GDM1 (cell line): Measurements from ENCODE around the gene MROH2A.

Experiments used
- DNase-seq: peaks from one replicate; lab custom pipeline; 2025; lab: John Stamatoyannopoulos, UW

Gene MROH2A

DNA sequence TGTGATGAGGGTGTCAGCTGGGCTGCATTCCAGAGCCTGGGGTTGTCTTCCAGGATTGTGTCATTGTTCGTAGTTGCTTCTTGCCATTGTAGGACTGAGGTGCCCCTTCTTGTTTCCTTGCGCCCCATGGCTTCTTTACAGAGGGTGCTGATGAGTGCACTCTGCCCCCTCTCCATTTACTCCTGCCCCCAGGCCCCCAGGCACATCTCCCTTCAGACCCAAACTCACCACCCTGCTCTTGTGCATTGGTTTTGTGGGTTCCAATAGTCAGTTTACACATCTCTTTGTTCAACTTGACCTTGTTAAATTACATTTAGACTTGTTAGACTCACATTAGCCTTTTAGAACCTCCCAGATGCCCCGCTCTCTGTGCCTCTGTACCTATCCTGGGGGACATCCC is 43.1 kb downstream of the MROH2A start:
- no peak for DNase-seq

DNA sequence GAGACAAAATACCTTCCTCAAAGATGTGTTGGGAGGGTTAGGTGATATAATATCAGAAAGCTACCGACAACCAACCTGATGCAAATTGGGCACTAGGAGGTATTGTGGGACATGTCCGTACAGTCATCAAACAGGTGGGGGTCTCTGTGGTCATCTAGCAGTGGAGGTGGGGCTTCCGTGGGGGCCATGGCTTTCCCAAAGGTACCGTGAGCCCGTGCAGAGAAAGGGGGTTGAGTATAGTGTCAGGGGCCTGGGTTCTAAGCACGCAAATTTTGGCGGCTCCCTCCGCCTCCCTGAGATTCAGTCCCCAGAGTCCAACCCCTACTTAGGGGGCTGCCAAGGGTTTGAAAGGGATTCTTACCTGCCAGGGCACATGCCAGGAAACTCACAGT is 43.6 kb downstream of the MROH2A start:
- no peak for DNase-seq

DNA sequence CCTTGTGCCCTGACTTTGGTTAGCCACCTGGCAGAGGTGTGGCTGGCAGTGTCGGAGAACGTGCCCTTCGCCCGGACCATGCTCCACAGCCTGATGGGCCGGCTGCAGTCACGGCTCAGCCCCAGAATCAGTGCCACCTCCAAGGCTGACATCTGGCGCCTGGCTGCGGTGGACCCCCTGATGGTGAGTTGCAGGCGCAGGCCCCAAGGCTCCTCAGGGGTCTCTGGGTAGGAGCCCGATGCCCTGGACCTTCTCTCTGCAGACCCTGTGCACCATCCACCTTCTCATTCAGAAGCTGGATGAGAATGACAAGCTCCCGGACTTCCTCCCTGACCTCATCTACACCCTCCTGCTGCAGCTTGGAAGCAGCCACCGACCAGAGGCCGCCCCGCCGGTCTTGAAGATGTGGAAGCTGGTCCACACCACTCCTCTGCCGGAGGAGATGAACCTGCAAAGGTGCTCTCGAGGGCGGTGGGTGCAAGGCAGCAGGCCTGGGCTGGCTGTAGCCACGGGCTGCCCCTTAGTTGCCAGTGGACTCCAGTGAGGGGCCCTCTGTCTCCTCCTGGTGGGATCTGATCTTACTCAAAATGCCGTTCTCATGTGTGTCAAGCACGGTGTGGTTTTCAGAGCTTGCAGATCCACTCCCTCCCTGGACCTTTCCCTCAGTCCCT is 44.1 kb downstream of the MROH2A start:
- no peak for DNase-seq

DNA sequence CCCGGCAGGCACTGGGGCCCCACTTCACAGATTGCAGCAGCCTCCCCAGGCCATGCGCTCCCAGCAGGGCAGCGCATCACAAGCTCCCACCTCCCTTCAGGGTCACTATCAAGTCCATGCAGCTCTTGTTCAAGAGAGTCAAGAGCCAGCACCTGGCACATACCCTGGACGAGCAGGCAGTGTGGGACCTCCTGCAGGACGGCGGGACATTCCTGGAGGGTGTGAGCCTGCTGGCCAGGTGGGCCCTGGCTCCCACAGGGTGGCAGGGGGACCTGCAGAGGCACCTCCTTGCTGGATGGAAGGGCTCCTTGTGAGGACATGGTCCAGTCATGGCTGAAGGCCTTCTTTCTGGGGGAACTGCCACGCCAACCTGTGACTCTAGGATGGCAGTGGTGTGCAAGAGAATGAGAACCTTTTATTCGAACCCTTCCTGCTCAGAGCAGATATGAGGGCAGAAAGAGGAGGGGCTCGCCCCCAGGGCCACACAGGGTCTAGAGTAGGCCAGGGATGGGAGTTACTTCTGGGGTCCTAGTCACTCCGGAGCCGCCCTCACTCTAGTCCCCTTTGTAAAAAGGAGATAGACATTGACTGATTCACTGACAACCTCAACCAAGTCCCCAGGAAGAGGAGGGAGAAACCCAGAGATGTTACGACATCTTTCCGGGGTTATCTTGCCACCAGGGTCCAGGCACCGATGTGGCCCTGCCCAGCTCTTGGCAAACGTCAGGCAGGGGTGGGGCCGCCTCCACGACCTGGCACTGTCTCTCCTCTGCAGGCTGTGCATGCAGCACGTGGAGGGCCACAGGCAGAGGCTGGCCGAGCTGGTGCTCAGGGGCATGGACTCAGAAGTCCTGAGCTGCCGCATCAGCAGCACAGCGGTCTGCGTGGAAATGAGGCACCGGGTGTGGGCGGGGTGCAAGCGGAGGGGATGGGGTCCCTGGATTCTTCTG is 44.9 kb downstream of the MROH2A start:
- no peak for DNase-seq

DNA sequence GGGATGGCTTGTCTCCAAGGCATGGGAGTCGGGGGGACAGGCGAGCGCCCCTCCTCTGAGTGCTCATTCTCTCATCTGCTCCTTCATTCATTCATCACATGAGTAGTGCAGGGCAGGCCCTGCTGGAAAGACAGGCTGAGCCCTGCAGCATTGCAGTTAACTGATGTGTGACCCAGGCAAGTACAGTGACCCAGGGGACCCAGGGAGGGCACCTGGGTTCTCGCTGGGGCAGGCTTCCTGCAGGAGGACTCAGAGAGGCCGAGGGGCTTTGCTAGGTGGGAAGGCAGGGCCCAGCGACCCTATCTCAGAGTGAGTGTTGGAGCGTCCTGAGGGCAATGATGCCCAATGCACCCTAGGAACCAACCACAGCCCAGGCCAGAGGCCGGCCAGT is 45.6 kb downstream of the MROH2A start:
- DNase-seq: no peak

DNA sequence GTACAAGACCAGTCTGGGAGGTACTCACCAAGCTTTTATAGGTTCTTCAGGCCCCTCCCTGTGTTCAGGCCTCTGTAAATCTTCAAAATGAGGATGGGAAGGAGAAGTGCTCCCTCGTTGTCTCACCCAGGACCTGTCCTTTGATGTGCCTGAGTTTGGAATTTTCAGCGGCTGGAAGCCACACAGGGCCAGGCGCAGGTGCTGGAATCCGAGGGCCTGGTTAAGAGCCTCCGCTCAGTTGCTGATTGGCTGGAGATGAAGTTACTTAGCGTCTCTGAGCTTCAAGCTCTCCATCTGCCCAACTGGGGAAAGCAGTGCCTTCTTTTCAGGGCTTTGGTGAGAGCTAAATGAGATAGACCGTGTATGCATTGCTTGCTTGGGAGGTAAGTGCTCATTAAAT is 46.2 kb downstream of the MROH2A start:
- no peak for DNase-seq

DNA sequence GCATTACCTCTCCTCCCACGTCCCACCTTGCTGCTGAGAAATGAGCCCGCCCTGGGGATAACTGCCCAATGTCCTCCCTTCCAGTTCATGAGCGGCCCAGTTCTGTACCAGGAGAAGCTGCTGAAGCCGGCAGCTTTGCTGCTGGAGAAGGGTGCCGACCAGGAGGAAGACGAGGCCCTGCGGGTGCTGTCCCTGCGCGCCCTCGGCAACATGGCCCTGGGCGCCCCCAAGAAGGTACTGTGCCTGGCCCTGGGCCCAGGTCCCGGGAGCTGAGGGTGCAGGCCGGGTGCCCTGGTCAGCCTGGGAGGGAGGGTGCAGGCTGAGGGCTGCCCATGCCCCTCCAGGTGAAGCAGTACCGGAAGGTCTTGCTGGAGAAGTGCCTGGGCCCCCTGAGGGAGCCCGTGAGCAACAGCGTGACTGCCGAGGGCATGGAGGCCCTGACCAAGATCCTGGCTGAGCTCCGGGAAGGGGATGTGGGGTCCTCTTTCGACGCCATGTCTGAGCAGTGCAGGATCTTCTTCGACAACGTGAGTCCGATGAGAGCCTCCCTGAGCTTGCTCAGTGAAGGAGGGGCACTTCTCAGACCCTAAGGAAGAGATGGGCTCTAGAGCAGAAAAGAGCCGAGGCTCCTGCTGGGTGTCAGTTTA is 50.5 kb downstream of the MROH2A start:
- DNase-seq: no peak

DNA sequence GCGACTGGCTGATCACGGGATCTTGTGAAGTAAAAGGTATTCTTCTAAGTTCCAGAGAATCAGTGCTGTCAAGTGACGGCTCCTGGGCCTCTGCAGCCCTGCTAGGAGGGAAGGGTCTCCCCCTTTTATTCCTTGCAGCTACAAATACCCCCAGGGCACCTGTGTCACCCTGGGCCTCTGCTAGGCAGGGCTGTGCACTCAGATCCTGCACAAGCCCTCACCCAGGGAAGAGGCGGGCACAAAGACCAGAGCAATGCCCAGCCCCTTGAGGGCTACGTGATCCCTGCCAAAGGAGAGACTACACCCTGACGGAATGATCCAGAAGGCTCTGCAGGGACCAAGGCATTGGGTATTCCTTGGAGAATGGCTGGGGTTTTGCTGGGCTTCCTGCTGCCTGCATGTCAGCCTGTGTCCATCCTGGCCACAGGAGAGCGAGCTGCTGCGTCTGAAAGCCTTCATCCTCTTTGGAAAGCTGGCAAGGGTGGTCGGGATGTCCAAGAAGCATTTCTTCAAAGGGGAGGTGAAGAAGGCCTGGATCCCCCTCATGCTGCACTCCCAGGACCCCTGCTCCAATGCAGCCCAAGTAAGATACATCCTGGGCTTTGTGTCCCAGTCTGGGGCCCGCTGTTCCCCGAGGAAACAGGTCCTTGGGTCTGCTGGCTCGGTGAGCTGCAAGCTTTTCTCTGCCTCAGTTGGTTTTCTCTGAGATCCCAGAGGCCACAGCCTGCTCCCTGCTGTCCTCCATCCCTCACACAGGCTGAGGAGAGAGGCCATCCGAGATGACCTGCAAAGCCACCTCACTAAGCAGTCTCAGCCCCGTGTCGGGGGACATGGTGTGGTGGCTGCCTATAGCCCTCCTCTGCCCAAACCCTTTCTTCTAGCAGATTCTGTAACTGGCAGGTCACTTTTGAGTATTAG is 51.3 kb downstream of the MROH2A start:
- DNase-seq: no peak

DNA sequence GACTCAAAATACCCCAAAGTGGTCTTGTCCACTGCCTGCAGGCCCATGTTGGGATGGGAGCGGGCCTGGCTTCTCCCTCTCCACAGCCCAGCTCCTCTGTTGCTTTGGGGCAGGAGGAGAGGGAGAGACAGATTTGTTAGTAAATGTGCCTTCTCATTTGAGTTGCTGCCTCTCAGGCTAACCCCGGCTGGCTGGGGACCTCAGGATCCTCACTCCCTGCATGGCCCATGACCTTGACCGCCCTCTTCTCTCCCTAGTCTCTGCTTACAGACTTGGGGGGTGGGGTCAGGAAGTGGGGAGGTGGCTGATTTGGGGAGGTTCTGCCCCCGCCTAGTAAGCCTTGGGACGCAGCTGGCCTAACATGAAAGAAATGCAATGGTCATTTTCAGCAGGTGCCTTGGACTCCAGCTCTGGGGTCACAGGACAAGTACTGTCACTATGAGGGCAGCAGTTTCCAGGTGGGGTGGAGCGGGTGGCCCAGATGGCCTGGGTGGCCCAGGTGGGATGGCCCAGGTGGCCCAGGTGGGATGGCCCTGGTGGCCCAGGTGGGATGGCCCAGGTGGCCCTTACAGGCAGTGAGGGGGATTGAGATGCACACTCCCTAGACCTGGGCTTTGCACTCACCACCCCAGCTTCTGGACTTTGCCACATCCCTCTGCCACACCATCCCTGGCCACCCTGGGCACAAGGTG is 52.1 kb downstream of the MROH2A start:
- DNase-seq: no peak

DNA sequence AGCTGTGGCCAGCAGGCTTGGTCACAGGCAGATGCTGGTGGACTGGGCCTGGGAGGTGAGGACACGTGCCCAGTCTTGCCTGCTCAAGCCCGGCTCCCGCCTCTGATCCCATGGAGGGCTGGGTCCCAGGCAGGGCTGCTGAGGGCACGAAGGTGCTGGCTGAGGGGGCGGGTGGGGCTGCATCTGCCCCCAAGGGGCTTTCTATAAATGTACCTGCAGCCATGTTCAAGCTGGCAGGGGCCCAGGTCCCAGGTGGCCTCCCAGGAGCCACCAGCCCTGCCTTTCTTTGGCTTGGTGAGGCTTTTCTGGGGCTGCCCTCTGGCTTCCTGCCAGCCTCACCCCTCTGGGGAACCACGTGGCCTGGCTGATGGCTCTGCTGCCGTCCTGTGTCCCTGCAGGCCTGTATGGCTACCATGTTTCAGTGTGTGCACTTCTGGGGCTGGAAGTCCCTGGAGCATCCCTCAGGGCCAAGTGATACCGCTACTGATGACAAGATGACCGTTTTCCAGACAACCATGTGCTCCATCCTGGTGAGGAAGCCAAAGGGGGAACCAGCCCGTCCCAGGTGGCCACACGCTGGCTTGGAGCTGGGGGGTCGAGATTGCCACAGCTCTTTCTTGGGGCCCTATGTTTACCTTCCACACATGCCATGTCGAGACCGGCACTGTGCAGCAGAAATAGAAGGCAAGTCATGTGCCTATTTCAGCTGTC is 53.0 kb downstream of the MROH2A start:
- no peak for DNase-seq

DNA sequence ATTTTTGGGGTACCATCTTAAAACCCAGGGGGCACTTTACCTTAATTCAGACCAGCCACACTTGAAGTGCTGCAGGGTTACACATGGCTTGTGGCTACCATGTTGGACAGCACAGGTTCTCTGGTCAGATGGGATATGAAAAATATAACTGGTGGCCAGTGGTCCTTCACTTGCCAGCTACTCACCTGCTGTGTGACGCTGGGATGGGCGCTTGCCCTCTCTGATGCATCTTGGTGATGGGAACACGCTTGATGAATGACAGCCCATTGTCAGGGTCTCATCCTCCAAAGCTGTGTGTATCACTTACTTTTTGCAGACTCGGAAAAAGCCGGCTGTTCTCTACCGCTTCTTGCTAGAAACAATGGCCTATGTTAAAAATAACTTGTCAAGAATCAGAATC is 53.7 kb downstream of the MROH2A start:
- no peak for DNase-seq

DNA sequence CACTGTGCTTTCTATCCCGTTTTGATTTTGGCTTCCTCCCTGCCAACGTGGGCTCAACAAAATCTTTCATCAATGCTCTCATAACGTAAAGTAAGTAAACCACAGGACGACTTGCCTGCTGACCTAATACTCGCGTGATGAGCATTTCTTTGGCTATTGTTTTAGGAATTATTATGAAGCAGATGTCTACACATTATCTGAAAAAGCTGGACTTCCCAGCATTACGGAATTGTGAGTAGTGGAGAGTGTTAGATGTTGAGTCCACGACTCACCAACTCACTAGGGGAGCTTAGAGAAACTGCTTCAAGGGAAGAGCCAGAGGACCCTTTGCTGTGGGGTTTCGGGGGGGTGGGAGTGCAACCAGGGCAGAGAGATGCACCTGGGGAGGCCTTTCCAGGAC is 54.3 kb downstream of the MROH2A start:
- DNase-seq: no peak

DNA sequence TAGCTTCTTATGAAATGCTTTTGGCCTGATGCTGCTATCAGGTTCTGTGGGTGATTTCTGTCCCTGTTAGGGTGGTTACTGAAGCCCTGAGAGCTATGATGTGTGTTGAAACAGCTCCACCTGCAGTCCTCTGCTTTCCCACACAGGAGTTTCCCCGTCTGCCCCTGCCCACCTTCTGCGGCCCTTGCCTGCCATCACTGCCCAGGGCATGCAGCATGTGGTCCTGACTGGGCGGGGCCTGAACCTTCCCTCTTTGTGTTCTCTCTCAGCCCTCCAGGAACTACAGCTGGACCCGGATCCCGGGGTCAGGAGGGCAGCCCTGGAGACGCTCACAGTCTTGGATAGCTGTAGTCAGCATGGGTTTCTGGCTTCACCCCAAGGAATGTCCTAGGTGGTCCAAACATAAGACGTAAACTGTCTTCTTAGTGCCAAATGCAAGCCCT is 54.8 kb downstream of the MROH2A start:
- DNase-seq: no peak

DNA sequence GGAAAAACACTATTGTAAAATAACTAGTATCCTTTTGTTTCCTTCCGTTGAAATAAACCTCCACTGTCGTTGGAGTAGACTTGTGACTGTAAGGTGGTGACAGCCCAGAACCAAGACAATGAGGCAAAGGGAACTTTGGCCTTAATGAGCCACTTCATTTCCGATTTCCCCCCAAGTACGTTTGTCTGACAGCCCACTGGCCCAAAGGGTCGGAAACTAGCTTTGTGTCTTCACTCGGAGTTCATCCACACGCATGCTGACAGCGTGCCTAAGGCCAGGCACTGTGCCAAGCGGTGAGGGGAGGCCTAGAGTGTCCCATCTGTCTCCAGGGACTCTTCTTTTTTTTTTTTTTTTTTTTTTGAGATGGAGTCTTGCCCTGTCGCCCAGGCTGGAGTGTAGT is 55.2 kb downstream of the MROH2A start:
- DNase-seq: no peak

DNA sequence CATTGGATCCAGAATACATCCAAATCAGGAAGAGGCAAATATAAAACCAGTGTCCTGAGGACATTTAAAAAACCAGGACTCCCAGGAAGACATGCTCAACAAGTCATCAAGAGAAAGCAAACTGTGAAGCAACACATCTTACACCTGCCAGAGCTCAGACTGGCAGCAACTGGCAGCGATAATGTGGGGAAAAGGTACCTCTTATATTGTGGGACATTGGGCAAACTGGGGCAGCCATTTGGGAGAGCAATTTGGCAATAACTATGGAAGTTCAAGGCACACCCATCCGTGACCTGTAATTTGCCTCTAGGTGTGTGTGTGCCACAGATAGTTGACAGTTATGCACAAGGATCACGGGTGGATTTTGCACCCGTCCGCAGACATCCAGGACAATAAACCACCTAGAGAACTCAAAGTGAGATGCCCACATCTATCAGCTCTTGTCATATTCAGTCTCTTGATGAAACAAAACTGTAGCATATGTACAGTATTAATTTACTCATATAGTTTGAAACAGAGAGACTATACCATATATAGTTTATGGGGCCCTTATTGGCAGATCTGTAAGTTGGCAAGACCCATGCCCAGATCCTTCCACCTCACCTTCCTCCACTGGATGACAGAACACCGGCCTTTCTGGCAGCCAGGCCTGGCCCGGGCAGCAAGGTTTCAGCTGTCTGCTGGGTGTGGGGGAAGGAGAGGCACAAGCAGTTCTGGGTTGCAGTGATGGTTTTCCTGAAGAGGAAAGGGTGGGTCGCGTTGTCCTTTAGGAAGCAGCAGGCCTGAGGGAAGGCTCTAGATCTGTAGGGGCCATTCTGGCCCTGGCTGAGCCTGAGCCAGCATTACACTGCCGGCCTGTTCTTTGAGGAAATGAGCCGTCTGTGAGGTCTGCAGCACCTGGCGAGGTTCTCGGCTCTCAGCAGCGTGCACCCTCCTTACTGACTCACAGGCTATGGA is 57.4 kb downstream of the MROH2A start:
- no peak for DNase-seq

DNA sequence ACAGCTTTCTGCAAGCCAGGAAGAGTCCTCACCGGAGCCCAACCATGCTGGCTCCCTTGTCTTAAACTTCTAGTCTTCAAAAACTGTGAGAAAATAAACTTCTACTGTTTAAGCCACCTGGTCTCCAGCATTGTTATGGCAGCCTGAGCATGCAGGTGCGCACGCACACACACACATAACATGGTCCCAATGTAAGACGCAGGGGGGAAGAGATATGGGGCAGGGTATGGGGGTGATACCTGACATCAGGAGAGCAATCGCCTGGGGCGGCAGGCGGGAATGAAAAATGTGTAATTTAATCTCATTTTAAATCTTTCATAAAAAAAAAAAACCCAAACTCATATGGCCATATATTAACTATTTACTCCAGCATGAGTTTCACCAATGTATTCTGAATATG is 58.2 kb downstream of the MROH2A start:
- DNase-seq: no peak

DNA sequence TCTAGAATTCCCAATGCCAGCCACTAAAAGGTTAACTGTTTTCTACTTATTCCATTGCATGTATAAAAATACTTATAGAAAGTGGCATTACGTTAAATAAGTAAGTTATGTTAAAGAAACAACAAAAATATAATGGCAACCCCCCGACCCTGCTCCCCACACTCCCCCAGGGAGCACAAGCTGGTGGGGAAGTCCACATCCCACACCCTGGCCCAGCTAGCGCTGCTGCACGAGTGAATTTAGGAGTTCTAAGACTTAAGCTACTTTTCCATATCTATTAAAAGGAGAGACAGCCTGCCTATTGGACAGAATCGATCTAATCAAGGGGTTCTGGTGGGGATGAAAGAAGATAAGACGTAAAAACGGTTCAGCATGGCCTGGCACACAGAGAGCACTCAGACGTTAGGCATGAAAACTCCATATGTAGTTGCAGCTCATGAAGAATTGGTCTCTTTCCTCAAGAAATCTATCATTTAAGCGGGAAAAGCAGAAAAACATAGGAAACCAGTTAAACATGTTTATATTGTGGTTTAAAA is 59.6 kb downstream of the MROH2A start:
- no peak for DNase-seq

DNA sequence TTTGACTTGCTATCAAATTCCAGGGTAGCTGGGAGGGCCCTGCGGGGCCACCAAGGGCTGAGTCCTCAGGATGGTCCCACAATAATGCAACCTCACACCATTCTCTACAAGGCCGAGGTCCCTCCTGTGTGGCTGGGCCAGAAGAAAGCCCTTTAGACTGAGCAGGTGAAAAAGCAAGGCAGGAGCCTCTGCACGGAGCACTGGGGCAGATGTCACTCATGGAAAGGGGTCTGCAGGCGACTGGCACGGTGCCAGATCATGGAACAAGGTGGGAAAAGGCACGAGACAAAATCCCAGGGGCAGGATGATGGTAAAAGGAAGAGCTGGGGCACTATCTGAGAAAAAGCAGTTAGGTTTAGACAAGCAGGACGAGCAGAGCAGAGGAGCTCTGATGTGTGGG is 60.1 kb downstream of the MROH2A start:
- no peak for DNase-seq
